Femur (tissue), 1 donor: ENCODE measurements around the gene TANGO2.

Experiments used
- DNase-seq: peaks from one replicate; pipeline ENCODE4 v3.0.0-alpha.2; 2017

The TANGO2 gene

DNA sequence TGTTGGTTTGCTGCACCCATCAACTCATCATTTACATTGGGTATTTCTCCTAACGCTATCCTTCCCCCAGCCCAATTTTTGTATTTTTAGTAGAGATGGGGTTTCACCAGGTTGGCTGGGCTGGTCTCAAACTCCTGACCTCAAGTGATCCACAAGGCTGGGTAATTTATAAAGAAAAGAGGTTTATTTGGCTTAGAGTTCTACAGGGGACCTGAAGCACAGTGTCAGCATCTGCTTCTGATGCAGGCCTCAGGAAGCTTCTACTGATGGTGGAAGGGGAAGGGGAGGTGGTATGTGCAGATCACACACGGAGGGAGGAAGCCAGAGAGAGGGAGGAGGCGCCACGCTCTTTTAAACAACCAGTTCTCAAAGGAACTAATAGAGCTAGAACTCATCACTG lies 25.8 kb downstream of the TANGO2 start:
- no peak for DNase-seq

DNA sequence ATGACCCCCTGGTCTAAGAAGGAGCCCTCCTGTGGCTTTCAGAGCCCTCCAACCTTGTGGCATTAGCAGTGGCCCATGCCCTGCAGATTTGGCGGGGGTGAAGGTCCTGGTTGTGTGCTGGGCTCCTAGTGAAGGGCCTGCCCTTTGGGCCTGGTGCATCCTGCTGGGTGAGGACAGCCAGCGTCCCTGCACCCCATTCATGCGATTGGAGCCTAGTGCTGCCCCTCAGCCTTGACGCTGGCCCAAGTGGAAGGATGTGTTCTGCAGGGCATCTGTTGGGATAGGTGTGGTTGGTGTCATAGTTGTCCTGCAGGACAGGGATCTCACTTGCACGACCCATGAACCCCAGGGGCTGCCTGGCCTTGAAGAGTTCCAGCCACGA lies 31.0 kb downstream of the TANGO2 start:
- no peak for DNase-seq

DNA sequence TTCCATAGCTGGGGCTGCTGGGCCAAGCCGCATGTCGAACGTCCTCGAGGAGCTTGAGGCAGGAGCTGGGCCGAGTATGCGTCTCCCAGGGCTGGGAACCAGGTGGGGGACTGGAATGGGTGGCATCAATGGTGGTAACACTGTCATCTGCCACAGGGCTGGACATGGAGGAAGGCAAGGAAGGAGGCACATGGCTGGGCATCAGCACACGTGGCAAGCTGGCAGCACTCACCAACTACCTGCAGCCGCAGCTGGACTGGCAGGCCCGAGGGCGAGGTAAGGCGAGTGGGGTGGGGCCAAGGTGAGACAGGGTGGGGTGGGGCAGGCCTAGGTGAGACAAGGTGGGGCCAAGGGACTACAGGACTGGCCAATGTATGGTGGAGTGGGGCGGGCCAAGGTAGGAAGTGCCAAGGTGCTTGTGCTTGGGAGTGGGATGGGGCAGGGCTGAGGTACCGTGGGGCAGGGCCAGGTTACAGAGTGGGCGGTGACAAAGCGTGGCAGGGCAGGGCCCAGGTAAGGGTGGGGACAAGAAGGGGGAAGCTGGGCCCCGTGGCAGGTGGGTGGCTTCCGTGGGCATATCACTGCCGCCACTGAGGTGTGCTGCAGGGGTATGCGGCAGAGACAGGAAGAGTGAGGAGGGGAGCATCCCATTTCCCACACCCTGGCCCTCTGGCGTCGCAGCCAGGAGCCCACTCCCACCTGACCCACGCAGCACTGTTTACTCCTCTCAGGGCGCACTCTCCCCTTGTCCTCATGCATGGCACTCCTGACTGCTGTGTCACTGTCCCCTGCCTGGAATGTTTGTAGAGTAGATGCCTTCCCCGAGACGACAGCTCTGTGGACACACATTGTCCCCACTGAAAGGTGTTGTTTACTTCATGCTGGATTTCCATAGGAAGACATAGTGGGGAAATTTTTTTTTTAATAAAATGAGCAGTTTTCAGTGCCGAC lies 31.7 kb downstream of the TANGO2 start:
- DNase-seq: no peak

DNA sequence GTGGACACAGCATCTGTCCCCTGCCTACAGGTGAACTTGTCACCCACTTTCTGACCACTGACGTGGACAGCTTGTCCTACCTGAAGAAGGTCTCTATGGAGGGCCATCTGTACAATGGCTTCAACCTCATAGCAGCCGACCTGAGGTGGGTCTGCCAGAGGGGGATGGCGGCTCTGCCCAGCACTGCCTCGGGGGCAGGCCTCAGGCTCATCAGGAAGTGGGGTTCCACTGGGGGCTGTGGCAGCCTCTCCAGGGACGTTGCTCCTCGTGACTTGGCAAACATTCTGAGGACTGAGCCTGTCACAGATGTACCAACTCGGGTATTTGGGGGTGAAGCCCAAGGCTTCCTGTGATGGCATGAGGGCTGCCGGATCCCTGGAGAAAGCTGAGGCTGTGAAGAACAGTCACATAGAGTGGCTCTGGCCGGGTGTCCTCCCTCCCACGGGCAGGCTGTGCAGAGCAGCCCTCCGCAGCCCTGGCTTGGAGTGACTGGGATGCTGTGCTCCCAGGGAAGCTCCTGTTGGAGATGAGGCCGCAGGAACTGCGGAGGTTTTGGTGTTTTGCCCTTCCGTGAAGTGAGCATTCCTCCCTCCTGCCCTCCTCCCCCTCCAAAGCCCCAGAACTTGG lies 32.6 kb downstream of the TANGO2 start:
- no peak for DNase-seq

DNA sequence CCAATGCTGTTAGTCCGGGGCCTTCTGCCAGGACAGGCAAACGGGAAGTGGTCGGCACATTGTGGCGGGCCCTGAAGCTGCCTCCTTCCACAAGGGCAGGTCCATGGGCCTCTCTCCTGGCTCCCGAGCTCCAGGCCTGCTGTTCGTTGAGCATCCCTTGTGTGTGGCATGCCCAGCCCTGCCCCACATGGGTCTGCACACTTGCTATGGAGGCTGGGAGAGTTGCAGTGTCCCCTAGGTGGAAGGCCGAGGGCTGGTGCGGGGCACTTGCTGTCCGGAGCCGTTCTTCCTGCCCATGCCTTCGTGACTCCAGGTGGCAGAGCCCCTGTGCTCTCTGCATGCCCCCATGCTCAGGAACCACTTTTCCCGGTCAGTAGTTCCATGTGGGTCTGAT lies 33.1 kb downstream of the TANGO2 start:
- no peak for DNase-seq

DNA sequence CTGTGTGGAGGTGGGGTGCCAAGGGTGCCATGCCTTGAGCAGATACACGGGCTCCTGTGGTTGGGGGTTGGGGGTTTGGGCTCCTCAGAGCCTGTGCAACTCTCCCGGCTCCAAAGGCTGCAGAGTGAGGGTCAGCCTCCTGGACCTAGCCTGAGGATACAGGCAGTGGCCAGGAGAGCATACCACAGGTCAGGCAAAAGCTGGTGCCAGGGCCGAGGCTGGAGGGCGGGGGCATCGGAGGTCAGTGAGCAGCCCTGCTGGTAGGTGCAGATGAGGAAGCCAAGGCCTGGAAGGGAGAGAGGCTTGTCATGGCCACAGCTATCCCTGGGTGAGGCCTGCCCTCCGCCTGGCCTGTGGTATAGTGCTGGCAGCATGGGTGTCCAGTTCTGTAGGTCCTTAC lies 33.6 kb downstream of the TANGO2 start:
- no peak for DNase-seq

DNA sequence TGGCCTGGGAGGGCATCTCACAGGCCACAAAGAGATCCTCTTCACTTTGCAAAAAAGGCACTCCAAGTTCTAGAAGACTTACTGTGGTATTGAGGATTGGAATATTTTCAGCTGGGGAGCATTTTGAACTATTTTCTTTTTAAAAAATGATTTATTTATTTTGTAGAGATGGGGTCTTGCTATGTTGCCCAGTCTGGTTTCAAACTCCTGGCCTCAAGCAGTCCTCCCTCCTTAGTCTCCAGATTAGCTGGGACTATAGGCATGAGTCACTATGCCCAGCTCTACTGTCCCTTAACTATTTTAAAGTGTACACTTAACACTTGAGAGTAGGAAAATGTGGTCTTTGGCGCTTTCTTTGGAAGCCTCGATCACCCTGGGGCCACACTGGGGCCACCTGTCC lies 34.2 kb downstream of the TANGO2 start:
- no peak for DNase-seq

DNA sequence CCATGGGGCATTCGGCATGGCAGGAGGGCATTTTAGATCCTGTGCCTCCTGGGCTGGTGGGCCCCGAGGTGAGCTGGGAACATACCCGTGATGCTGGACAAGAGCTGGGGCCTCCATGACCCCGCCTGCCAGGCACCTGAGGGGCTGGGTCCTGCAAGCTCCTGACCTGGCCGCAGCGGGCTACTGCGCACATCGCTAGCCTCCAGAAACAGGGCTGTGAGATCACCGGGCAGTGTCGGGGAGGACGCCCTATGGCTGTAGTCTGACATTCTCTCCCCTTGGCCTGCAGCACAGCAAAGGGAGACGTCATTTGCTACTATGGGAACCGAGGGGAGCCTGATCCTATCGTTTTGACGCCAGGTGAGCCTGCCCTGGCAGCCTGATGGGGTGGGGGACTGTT lies 34.7 kb downstream of the TANGO2 start:
- DNase-seq: no peak

DNA sequence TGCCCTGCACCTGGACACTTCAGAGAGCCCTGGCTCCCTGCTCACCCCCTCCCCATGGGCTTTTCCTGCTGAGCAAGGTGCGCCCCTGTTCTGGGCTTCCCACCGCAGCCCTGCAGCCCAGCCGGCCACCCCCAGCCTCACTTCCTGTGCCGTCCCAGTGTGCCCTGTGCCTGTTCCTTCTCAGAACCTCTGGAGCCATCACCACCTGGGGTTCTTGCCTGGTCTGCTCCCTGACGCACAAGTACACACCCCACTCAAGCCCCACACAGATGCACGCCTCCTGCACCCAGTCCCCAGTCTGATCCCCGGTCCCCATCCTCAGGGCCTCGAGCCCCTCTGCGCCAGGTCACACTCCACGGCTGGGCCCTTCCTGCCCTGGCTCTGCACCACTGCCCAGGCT lies 35.3 kb downstream of the TANGO2 start:
- no peak for DNase-seq

DNA sequence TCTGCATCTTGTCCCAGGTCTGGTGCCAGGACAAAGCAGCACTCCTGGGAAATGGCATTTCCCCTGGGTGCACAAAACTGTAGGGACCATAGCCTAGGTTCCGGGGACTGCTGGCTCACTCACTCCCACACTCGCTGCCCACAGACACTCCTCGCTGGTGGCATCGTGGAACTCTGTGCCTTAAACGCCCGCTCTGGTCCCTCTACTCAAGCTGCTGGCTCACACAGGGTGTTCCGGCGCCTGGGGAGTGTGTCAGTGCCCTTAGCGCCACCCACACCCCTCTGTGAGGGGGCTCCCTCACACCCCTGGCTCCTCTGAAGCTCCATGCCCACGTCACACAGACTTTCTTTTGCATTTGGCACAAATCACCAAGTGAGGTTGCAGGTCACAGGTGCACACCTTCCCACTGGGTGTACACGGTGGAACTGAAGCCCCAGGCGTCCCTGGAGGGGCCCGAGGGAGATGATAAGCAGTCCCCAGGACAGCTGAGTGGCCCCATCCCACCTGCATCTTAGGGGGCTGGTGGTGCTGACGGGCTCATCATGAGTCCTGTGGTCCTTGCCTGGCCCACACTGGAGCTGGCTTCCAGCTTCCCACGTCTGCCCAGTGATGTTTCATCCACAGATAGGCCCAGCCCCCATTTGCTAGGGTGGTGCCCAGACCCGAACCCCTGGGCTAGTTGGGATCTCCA lies 35.9 kb downstream of the TANGO2 start:
- DNase-seq: no peak

DNA sequence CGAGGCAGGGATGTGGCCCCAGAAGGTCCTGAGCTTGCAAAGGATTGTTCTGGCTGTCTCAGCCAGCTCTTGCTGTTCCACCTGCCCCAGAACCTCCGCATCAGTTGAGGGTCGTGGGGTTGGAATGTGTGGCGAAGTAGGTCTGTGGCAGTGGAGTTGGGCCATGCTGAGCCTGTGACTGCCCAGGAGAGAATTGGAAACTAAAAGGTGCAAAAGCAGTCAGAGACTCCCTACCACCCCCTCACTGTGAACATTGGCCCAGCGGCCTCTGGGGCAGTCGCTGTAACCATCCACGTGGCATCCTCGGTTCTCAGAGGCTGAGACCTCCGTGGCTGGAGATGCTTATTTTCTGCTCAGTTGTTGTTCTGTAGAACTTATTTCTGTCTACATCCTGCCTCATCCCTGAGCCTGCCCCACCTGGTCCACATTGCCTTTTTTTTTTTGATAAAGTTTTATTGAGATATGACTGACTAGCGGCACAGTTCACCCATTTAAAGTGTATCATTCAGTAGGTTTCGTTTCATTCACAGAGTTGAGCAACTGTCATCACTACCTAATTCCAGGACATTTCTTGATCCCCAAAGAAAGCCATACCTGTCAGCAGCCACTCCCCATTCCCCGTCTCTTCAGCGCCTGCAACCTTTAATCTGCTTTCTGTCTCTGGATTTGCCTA lies 36.8 kb downstream of the TANGO2 start:
- no peak for DNase-seq

DNA sequence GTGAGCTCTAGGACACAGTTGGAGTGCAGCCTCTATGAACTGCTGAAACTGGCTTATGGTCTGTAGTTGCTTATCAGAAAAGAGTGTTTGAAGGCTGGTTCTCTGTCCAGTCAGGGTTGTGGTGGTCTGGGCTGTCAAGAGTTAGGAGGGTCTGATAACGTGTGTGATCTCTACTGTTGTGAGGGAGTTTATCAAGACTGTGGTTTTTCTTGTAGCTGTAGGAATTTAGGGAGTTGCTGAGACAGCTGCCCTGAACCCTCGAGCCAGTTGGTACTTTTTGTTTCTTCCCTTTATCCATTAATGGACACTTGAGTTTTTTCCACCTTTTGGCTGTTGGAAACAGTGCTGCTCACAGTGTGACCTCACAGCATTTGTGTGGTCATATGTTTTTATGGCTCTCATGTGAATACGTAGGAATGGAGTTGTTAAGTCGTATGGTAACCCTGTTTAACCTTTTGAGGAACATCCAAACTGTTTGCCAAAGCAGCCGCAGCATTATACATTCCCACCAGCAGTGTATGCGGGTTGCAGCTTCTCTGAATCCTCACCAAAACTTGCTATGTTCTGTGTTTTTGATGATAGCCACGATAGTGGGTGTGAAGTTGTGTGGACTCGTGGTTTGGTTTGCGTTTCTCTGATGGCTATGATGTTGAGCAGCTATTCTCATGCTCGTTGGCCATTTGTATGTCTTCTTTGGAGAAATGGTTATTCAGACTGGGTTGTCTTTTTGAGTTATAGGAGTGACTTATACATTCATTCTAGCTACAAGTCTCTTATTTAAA lies 38.3 kb downstream of the TANGO2 start:
- DNase-seq: no peak

DNA sequence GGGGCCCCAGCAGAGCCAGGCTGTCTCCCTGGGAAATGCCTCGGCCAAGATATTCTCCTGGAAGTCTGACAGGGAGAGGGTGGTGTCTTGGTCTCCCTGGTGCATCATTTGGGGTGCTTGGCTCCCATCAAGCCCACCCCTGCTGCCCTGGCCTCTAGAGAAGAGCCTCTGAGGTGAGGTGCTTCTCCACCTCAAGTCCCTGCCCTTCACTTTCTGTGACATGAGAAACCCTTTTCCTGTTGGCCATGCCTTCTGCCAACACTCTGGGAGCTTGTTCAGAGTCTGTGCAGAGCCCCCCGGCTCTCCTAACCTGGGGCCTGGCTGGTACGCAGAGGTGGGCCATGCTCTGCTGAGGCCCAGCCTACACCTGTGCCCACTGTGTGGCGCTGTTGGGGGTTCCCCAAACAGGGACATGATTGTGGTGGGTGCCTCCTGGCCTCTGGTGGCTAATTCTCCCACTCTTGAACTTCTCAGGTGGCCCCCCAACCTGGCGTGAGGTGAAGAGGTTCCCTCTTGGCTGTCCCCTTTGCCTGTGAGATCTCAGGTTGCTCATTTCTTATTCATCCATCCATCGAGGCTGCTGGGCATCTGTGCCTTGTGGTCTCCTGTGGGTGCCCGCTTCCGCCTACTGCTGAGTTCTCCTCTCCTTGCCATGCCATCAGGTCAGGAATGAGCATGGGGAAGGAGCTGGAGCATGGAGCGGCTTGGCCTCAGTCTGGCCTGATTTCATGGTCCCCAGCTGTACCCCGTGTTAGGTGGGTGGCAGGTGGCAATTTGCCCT lies 40.0 kb downstream of the TANGO2 start:
- no peak for DNase-seq

DNA sequence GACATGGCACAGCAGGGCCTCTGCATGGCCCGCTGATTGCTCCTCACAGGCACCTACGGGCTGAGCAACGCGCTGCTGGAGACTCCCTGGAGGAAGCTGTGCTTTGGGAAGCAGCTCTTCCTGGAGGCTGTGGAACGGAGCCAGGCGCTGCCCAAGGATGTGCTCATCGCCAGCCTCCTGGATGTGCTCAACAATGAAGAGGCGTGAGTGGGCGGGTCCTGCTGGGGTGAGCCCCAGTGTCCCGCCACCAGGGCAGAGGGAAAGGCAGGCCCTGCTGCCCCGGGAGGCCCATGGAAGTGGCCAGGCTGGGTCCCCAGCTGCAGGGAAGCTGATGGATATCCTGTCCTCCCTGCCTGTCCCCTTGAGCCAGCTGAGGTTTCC lies 40.6 kb downstream of the TANGO2 start:
- DNase-seq: no peak

DNA sequence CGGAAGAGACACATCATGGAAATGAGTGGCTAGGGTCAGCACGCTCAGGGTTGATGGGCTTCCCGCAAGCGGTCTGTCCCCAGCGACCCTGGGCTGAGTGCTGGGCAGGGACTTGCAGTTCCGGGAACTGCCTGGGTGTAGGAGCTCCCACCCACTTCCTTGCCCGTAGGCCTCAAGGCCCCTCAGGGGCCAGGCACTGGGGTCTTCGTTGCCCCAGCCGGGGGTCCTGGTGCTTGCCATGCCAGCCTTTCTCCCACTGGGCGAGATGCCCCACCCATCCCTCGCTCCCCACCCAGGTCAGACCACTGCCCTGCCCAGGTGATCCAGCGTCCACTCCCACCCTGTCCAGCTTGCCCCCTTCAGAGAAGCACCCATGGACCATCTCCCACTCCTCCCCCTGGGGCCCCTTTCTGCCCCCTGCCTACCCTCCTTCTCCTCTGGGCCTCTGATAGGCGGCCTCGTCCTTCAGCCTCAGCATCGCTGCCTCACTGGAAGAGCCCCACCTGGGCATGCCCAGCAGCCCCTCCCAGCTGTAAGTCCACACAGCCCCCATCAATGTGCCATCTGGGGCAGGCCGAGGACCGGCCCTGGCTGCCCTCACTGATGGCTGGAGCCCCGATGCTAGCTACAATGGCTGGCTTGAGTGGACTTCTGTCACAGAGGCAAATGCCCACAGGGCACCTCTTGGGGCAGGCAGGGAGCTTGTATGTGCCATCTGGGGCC lies 41.3 kb downstream of the TANGO2 start:
- no peak for DNase-seq

DNA sequence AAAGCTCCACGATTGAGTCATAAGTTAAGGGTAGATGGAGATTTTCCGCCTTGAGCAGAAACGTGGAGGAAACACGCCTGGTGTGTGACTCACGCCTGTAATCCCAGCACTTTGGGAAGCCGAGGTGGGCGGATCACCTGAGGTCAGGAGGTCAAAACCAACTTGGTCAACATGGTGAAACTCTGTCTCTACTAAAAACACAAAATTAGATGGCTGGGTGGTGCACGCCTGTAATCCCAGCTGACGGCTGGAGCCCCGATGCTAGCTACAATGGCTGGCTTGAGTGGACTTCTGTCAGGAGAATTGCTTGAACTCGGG lies 41.8 kb downstream of the TANGO2 start:
- DNase-seq: no peak

DNA sequence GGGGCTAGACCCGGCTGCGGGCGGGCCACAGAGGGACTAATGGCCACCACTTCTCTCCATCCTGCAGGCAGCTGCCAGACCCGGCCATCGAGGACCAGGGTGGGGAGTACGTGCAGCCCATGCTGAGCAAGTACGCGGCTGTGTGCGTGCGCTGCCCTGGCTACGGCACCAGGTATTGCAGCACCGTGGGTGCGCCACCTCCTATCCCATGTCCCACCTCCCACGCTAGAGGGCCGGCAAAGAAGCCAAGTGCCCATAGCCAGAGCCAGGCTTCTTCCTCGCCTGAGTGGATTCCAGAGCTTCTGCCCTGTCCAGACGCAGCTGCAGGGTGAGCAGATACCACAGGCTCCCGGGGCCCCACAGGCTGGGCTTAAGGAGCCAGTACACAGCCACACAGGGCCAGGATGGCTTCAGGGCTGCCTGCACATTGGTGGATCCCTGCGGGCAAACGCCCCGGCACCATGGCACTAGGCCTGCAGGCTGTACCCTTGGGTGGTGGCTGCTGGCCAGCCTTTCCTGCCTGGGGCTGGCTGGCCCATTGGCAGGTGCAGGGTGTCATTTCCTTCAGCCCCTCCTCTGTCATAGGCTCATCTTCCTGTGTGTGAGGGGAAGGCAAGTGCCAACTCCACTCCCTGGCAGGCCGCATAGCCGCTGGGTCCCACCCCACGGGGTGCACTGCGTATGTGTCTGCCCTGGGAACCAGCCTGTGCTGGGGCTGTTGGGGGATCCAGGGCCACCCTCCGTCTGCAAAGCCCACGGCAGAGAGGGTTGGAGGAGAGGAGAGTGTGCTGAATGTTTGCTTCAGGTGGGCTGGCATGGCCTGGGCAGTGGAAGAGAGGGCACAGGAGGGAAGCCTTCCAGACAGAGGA lies 42.6 kb downstream of the TANGO2 start:
- DNase-seq: no peak

DNA sequence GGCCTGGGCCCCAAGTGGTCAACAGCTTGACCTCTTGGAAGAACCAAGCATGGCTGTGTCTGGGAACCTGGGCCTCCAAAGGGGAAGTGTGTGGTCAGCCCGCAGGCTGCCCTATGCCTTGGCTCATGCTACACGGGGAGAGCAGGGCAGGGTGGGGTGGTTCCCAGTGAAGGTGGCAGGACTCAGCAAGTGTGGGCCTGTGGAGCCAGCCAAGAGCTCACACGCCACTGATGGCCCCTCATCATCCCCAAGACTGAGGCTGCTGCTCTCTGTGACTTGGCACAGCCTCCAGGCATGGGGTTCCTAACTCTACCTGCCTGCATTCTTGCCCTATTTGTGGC lies 43.2 kb downstream of the TANGO2 start:
- no peak for DNase-seq

DNA sequence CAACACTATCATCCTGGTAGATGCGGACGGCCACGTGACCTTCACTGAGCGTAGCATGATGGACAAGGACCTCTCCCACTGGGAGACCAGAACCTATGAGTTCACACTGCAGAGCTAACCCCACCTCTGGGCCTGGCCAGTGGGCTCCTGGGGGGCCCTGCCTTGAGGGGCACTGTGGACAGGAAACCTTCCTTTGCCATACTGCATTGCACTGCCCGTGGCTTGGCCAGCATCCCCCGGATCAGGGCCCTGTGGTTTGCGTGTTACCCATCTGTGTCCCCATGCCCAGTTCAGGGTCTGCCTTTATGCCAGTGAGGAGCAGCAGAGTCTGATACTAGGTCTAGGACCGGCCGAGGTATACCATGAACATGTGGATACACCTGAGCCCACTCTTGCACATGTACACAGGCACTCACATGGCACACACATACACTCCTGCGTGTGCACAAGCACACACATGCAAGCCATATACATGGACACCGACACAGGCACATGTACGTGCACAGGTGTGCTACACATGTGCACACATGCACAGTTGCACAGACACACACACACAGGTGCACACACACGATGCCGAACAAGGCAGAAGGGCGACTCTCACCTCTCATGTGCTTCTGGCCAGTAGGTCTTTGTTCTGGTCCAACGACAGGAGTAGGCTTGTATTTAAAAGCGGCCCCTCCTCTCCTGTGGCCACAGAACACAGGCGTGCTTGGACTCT lies 43.8 kb downstream of the TANGO2 start:
- no peak for DNase-seq
